Endothelial cell of umbilical vein (primary cell): ENCODE results near the gene MAT2B. TPM values are rescaled to one million over a fixed set of nuclear protein-coding genes. Genes with fewer than 3 reads are reported as not detected.

Experiments
- BruUV-seq: library from RNA; stranded (reverse); fragments of 400-500 nt; replicated peaks from 2 replicates; lab custom pipeline; 2021; lab: Mats Ljungman, UMichigan
- CTCF ChIA-PET: fragments of 300-600, 350-600 bp; sonication (Branson Sonifier 250); formaldehyde crosslinking; loops from one replicate; lab custom pipeline; 2021; ENCODE audit warnings: antibody characterized with exemption, inconsistent platforms; lab: Charles Lee
- POLR2A ChIA-PET: fragments of 300-600, 350-600 bp; sonication (Branson Sonifier 250); formaldehyde crosslinking; loops from one replicate; lab custom pipeline; 2021; ENCODE audit warnings: antibody characterized with exemption, inconsistent platforms; lab: Charles Lee
- DNase-seq: peaks from one replicate; pipeline ENCODE4 v3.0.0-alpha.2; 2011; ENCODE audit warnings: low read depth, low spot score
- FAIRE-seq: peaks from 2 replicates; lab custom pipeline; 2011; peaks lifted over from hg19 to GRCh38; lab: Jason Lieb, UNC
- H2AFZ ChIP-seq: 2 replicates; pipeline ENCODE4 v1.6.0; 2012; ENCODE audit warnings: low read depth, low read length, control low read depth, inconsistent platforms
- H3K27ac ChIP-seq: 2 replicates; pipeline ENCODE4 v1.5.1; 2011; ENCODE audit warnings: low read depth, mild to moderate bottlenecking, control low read depth, low read length, moderate library complexity; ENCODE audit not compliant: insufficient read depth
- H3K27me3 ChIP-seq, 2 experiments: 2 replicates each; pipeline versions ENCODE4 v1.6.0 to v1.6.1; 2011; ENCODE audit warnings: low read length in 2 of 2, mixed read lengths in 1 of 2; ENCODE audit not compliant: control insufficient read depth in 2 of 2, insufficient read depth in 2 of 2
- H3K36me3 ChIP-seq, 2 experiments: 2 replicates in 1 of 2; 3 replicates in 1 of 2; pipeline ENCODE4 v1.5.1; 2011; ENCODE audit warnings: low read length in 2 of 2, mild to moderate bottlenecking in 1 of 2, moderate library complexity in 1 of 2; ENCODE audit not compliant: control insufficient read depth in 2 of 2, insufficient read depth in 2 of 2; ENCODE audit errors: extremely low read depth in 1 of 2
- H3K4me1 ChIP-seq: 3 replicates; pipeline ENCODE4 v1.5.1; 2011; ENCODE audit warnings: mild to moderate bottlenecking, low read length; ENCODE audit not compliant: control insufficient read depth, insufficient read depth; ENCODE audit errors: extremely low read depth
- H3K4me2 ChIP-seq: 2 replicates; pipeline ENCODE4 v1.6.1; 2011; ENCODE audit warnings: low read length, control low read depth, mixed read lengths; ENCODE audit not compliant: insufficient read depth
- H3K4me3 ChIP-seq, 3 experiments: fragments of 200-600 bp in 1 of 3; sonication (generic), shearing (Covaris generic) in 1 of 3; replicated peaks in 1 of 3; 2 replicates each; pipeline ENCODE4 v1.5.1; 2011 to 2016; ENCODE audit warnings: control low read depth in 3 of 3, low read length in 3 of 3, mild to moderate bottlenecking in 2 of 3, inconsistent platforms in 1 of 3, low read depth in 1 of 3, moderate library complexity in 1 of 3; ENCODE audit not compliant: insufficient read depth in 1 of 3
- H3K79me2 ChIP-seq: 2 replicates; pipeline ENCODE4 v1.6.0; 2012; ENCODE audit warnings: low read length, inconsistent platforms; ENCODE audit not compliant: control insufficient read depth, insufficient read depth
- H3K9ac ChIP-seq: replicated peaks from 2 replicates; pipeline ENCODE3; 2011; ENCODE audit warnings: low read length, control low read depth; ENCODE audit not compliant: insufficient read depth; ENCODE audit errors: extremely low read depth
- H3K9me1 ChIP-seq: replicated peaks from 3 replicates; pipeline ENCODE4 v1.6.0; 2011; ENCODE audit warnings: mild to moderate bottlenecking, low read length; ENCODE audit not compliant: control insufficient read depth, insufficient read depth; ENCODE audit errors: extremely low read depth
- H3K9me3 ChIP-seq: replicated peaks from 2 replicates; pipeline ENCODE4 v1.5.1; 2012; ENCODE audit warnings: low read length, inconsistent platforms; ENCODE audit not compliant: control insufficient read depth, insufficient read depth
- H4K20me1 ChIP-seq: replicated peaks from 2 replicates; pipeline ENCODE3; 2011; ENCODE audit warnings: mild to moderate bottlenecking, low read length; ENCODE audit not compliant: control insufficient read depth, insufficient read depth; ENCODE audit errors: extremely low read depth
- EZH2 ChIP-seq: IDR thresholded peaks from 2 replicates; pipeline ENCODE4 v1.6.1; 2012; ENCODE audit warnings: borderline replicate concordance, low read depth, mild to moderate bottlenecking, moderate library complexity, low read length, inconsistent platforms; ENCODE audit not compliant: severe bottlenecking
- FOS ChIP-seq: IDR thresholded peaks from 2 replicates; pipeline ENCODE4 v1.6.1; 2011; ENCODE audit warnings: mild to moderate bottlenecking, low read length, moderate library complexity, borderline replicate concordance; ENCODE audit not compliant: insufficient read depth
- GATA2 ChIP-seq: IDR thresholded peaks from 2 replicates; pipeline ENCODE4 v1.7.0; 2011; ENCODE audit warnings: low read depth, mild to moderate bottlenecking, moderate library complexity, mixed read lengths, low read length; ENCODE audit not compliant: insufficient read length, insufficient read depth
- JUN ChIP-seq: IDR thresholded peaks from 2 replicates; pipeline ENCODE4 v1.6.1; 2011; ENCODE audit warnings: borderline replicate concordance, low read depth; ENCODE audit not compliant: insufficient read length, insufficient read depth
- MYC ChIP-seq: IDR thresholded peaks from one replicate; pipeline ENCODE4 v1.6.1; 2011; ENCODE audit warnings: mild to moderate bottlenecking, low read depth, low read length
- POLR2A ChIP-seq: IDR thresholded peaks from 2 replicates; pipeline ENCODE4 v1.6.1; 2012; ENCODE audit warnings: low read depth, mild to moderate bottlenecking, control low read depth, low read length
- POLR2AphosphoS5 ChIP-seq: IDR thresholded peaks from 2 replicates; pipeline ENCODE4 v1.6.1; 2012; ENCODE audit warnings: low read depth, mild to moderate bottlenecking, control low read depth, low read length, moderate library complexity; ENCODE audit not compliant: insufficient read depth
- dilution Hi-C: fragments of 300-500 bp; cut with MboI; formaldehyde crosslinking; loops from one replicate; pipeline ENCODE4 v1.15.0; 2019; ENCODE audit warnings: low sequenced_read_pairs; ENCODE audit not compliant: extremely low pct_ligation_motif_present
- intact Hi-C: fragments of 100-400 bp; cut with micrococcal nuclease; formaldehyde crosslinking; loops from one replicate; pipeline ENCODE4 v1.10.0; 2022
- polyA plus RNA-seq, 4 experiments: library from polyadenylated mRNA; depleted of rRNA in 3 of 4; stranded (reverse) in 3 of 4; unstranded in 1 of 4; fragments of >200 nt; gene quantifications; 2 replicates each; pipeline versions ENCODE4 v1.2.1 to v1.2.3, GENCODE V29; 2011 to 2012; ENCODE audit warnings: missing spikeins in 1 of 4
- total RNA-seq: library from RNA; stranded (reverse); gene quantifications from 2 replicates; pipeline ENCODE4 v1.2.3, GENCODE V29; 2021
- TF ChIP-seq, protein P1 (sequence below), 2 donors: IDR thresholded peaks; 1 replicate in 1 of 2; 2 replicates in 1 of 2; pipeline ENCODE4 v1.5.1; 2011; ENCODE audit warnings: low read length in 2 of 2, mild to moderate bottlenecking in 2 of 2, moderate library complexity in 2 of 2, control low read depth in 1 of 2, inconsistent platforms in 1 of 2, low read depth in 1 of 2; ENCODE audit not compliant: insufficient read depth in 1 of 2; ENCODE audit errors: extremely low read depth in 1 of 2
- TF ChIP-seq, protein P2 (sequence below): IDR thresholded peaks from 2 replicates; pipeline ENCODE4 v1.6.1; 2011; ENCODE audit not compliant: insufficient read depth, insufficient read length

Gene MAT2B
- total and polyA plus RNA-seq, 2 donors (not counting 3 experiments of a cell fraction or from before 2014, with no cell fraction given), result 41.5 to 101 TPM

DNA sequence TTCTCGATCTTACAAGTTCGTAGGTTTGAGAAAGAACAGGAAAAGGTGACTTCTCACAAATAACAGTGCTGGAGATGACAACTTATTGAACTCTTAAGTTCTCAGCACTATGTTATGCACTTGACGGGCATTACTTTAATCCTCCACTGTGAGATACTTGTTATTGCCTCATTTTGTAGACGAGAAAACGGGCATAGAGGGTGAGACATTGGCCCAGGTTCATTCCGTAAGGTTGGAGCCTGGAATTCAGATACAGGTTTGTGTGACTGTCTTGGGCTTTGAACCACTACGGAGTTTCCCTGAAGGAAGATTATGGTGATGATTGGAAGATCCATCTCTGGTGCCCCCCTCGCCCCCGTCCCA lies 657 bp downstream of the MAT2B start:
- POLR2A ChIA-PET, result interaction anchor here (1.1 kb wide), 1 partner anchor 46 kb away, joined by 15 read pairs; the partner anchor contains the start of genes HMMR and NUDCD2

More for the DNA sequence above, 657 bp downstream of the MAT2B start:
- peak overlapping the region; percentile 97 for H3K4me2 ChIP-seq
- peak overlapping the region; percentile 70 for H3K27ac ChIP-seq
- H3K4me3 ChIP-seq, result peak overlapping the region; percentile 59 to 98 (median 72)
- CTCF ChIA-PET, result interaction anchor here (1.0 to 1.5 kb wide), 4 partner anchors 28 to 65 kb away, joined by 3 to 15 read pairs (median 4); partner anchors contain the start of genes HMMR and NUDCD2
- TSS peak; percentile 45 for BruUV-seq
- H3K27me3 ChIP-seq, result no peaks in the 10 kb centered on the region
- intact Hi-C loops, result loop anchor here (5.0 kb wide), 1 partner anchor 696 kb away; no protein-coding TSS in a partner anchor
- peaks cover 54% of the 10 kb centered on the region for H3K79me2 ChIP-seq
- H3K36me3 ChIP-seq, result no peaks in the 10 kb centered on the region
- no peaks in the 10 kb centered on the region for H3K9me3 ChIP-seq
- peaks cover 37% of the 10 kb centered on the region for H3K4me1 ChIP-seq
- dilution Hi-C loops, result no loop called here
- H3K9ac ChIP-seq, result peak overlapping the region; percentile 84
- FAIRE-seq, result no peak
- no peak overlapping the region for H2AFZ ChIP-seq
- no peak for DNase-seq
- H4K20me1 ChIP-seq, result peaks cover 4% of the 10 kb centered on the region
- no peaks in the 10 kb centered on the region for H3K9me1 ChIP-seq
- TF ChIP-seq, protein P1, sequence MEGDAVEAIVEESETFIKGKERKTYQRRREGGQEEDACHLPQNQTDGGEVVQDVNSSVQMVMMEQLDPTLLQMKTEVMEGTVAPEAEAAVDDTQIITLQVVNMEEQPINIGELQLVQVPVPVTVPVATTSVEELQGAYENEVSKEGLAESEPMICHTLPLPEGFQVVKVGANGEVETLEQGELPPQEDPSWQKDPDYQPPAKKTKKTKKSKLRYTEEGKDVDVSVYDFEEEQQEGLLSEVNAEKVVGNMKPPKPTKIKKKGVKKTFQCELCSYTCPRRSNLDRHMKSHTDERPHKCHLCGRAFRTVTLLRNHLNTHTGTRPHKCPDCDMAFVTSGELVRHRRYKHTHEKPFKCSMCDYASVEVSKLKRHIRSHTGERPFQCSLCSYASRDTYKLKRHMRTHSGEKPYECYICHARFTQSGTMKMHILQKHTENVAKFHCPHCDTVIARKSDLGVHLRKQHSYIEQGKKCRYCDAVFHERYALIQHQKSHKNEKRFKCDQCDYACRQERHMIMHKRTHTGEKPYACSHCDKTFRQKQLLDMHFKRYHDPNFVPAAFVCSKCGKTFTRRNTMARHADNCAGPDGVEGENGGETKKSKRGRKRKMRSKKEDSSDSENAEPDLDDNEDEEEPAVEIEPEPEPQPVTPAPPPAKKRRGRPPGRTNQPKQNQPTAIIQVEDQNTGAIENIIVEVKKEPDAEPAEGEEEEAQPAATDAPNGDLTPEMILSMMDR (IDR thresholded peaks at IDR 0.05; ENCODE audit: extremely low read depth in 1 of 2, insufficient read depth in 1 of 2, low read depth in 1 of 2, low read length in 2 of 2), result no peak
- TF ChIP-seq POLR2A, result no peak
- TF ChIP-seq MYC, result no peak
- no peak for TF ChIP-seq JUN
- no peak for TF ChIP-seq POLR2AphosphoS5
- TF ChIP-seq GATA2, result no peak
- no peak for TF ChIP-seq FOS
- TF ChIP-seq, protein P2, sequence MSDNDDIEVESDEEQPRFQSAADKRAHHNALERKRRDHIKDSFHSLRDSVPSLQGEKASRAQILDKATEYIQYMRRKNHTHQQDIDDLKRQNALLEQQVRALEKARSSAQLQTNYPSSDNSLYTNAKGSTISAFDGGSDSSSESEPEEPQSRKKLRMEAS, result no peak
- no peak for TF ChIP-seq EZH2
